H9 (cell line): ENCODE measurements around the gene JAKMIP1. TPM values are rescaled to one million over a fixed set of nuclear protein-coding genes. Genes with fewer than 3 reads are reported as not detected.

Experiments
- DNase-seq: peaks from one replicate; pipeline ENCODE4 v3.0.0-alpha.2; 2017
- H2AFZ ChIP-seq: one replicate; pipeline ENCODE4 v1.6.1; 2013; ENCODE audit warnings: mild to moderate bottlenecking, low read length, control low read depth, moderate library complexity
- H2AK5ac ChIP-seq: 2 replicates; pipeline ENCODE4 v1.6.1; 2013; ENCODE audit warnings: low read length, control low read depth, mixed read lengths; ENCODE audit not compliant: insufficient read length
- H2BK120ac ChIP-seq: one replicate; pipeline ENCODE4 v1.6.1; 2013; ENCODE audit warnings: low read depth, mild to moderate bottlenecking, low read length, control low read depth, inconsistent platforms; ENCODE audit not compliant: poor library complexity, severe bottlenecking
- H2BK12ac ChIP-seq: 2 replicates; pipeline ENCODE4 v1.6.1; 2013; ENCODE audit warnings: low read length, control low read depth, mixed read lengths, low read depth; ENCODE audit not compliant: insufficient read length
- H2BK15ac ChIP-seq: 2 replicates; pipeline ENCODE4 v1.6.1; 2013; ENCODE audit warnings: low read depth, low read length, control low read depth
- H2BK20ac ChIP-seq: one replicate; pipeline ENCODE4 v1.6.1; 2013; ENCODE audit warnings: low read depth, mild to moderate bottlenecking, low read length, control low read depth, inconsistent platforms; ENCODE audit not compliant: poor library complexity, severe bottlenecking
- H2BK5ac ChIP-seq: 2 replicates; pipeline ENCODE4 v1.6.1; 2013; ENCODE audit warnings: low read length, control low read depth, mixed read lengths; ENCODE audit not compliant: insufficient read length
- H3K14ac ChIP-seq: 2 replicates; pipeline ENCODE4 v1.6.1; 2013; ENCODE audit warnings: low read length, control low read depth; ENCODE audit not compliant: insufficient read depth
- H3K18ac ChIP-seq: 2 replicates; pipeline ENCODE4 v1.6.1; 2013; ENCODE audit warnings: low read depth, mild to moderate bottlenecking, mixed read lengths, low read length, control low read depth; ENCODE audit not compliant: insufficient read length
- H3K23ac ChIP-seq: 2 replicates; pipeline ENCODE4 v1.6.1; 2013; ENCODE audit warnings: low read length, control low read depth, mixed read lengths, low read depth; ENCODE audit not compliant: insufficient read length
- H3K23me2 ChIP-seq: 2 replicates; pipeline ENCODE4 v1.6.1; 2013; ENCODE audit warnings: low read depth, mild to moderate bottlenecking, mixed read lengths, low read length, control low read depth; ENCODE audit not compliant: insufficient read length, poor library complexity, severe bottlenecking
- H3K27ac ChIP-seq: 2 replicates; pipeline ENCODE4 v1.5.1; 2013; ENCODE audit warnings: low read length, control low read depth, mixed read lengths, low read depth; ENCODE audit not compliant: insufficient read length
- H3K27me3 ChIP-seq: 2 replicates; pipeline ENCODE4 v1.6.1; 2013; ENCODE audit warnings: low read length, control low read depth, inconsistent platforms; ENCODE audit not compliant: insufficient read depth
- H3K4ac ChIP-seq: 2 replicates; pipeline ENCODE4 v1.6.1; 2013; ENCODE audit warnings: low read depth, mild to moderate bottlenecking, control low read depth, inconsistent platforms, low read length, moderate library complexity
- H3K4me1 ChIP-seq: 2 replicates; pipeline ENCODE4 v1.6.1; 2013; ENCODE audit warnings: low read length, control low read depth, inconsistent platforms; ENCODE audit not compliant: insufficient read depth
- H3K4me2 ChIP-seq: 2 replicates; pipeline ENCODE4 v1.6.1; 2013; ENCODE audit warnings: low read length, control low read depth, mixed read lengths; ENCODE audit not compliant: insufficient read length, insufficient read depth
- H3K56ac ChIP-seq: 2 replicates; pipeline ENCODE4 v1.6.1; 2013; ENCODE audit warnings: low read depth, mild to moderate bottlenecking, mixed read lengths, low read length, control low read depth; ENCODE audit not compliant: insufficient read length
- H3K79me1 ChIP-seq: 2 replicates; pipeline ENCODE4 v1.6.1; 2013; ENCODE audit warnings: low read depth, mild to moderate bottlenecking, moderate library complexity, low read length, control low read depth, inconsistent platforms; ENCODE audit not compliant: insufficient read depth, poor library complexity, severe bottlenecking
- H3K79me2 ChIP-seq: 2 replicates; pipeline ENCODE4 v1.6.1; 2013; ENCODE audit warnings: low read length, control low read depth, inconsistent platforms; ENCODE audit not compliant: insufficient read depth
- H3K9ac ChIP-seq: 2 replicates; pipeline ENCODE4 v1.6.1; 2013; ENCODE audit warnings: low read length, control low read depth, mixed read lengths; ENCODE audit not compliant: insufficient read length; ENCODE audit errors: extremely low read depth
- H3K9me3 ChIP-seq: one replicate; pipeline ENCODE4 v1.6.1; 2013; ENCODE audit warnings: low read depth, low read length, inconsistent platforms; ENCODE audit not compliant: control insufficient read depth
- H3T11ph ChIP-seq: one replicate; pipeline ENCODE4 v1.6.1; 2013; ENCODE audit warnings: mild to moderate bottlenecking, low read length, control low read depth, inconsistent platforms
- H4K20me1 ChIP-seq: one replicate; pipeline ENCODE4 v1.6.1; 2013; ENCODE audit not compliant: control insufficient read depth, insufficient read length, insufficient read depth
- H4K5ac ChIP-seq: 2 replicates; pipeline ENCODE4 v1.6.1; 2013; ENCODE audit warnings: low read depth, mild to moderate bottlenecking, mixed read lengths, low read length, control low read depth; ENCODE audit not compliant: insufficient read length
- H4K8ac ChIP-seq: replicated peaks from 2 replicates; pipeline ENCODE4 v1.6.1; 2013; ENCODE audit warnings: low read length, control low read depth, mixed read lengths, low read depth; ENCODE audit not compliant: insufficient read length
- H4K91ac ChIP-seq: 2 replicates; pipeline ENCODE4 v1.6.1; 2013; ENCODE audit warnings: low read depth, mild to moderate bottlenecking, moderate library complexity, mixed read lengths, low read length, control low read depth; ENCODE audit not compliant: insufficient read length
- H3K27ac Mint-ChIP-seq, 3 experiments: 2 replicates in 2 of 3; 3 replicates in 1 of 3; pipeline ENCODE4 v1.8.0; 2020 to 2021; ENCODE audit warnings: mixed read lengths in 3 of 3, mild to moderate bottlenecking in 1 of 3, moderate library complexity in 1 of 3
- H3K27me3 Mint-ChIP-seq: 2 replicates; pipeline ENCODE4 v1.8.0; 2021; ENCODE audit warnings: low read depth, mild to moderate bottlenecking, moderate library complexity, mixed read lengths
- H3K36me3 Mint-ChIP-seq, 3 experiments: 2 replicates in 2 of 3; 3 replicates in 1 of 3; pipeline ENCODE4 v1.8.0; 2020 to 2021; ENCODE audit warnings: low read depth in 3 of 3, mixed read lengths in 3 of 3; ENCODE audit not compliant: insufficient read depth in 1 of 3
- H3K4me1 Mint-ChIP-seq, 2 experiments: 2 replicates each; pipeline ENCODE4 v1.8.0; 2020; ENCODE audit warnings: mixed read lengths in 2 of 2
- H3K4me3 Mint-ChIP-seq, 2 experiments: 2 replicates in 1 of 2; 3 replicates in 1 of 2; pipeline ENCODE4 v1.8.0; 2020 to 2021; ENCODE audit warnings: mild to moderate bottlenecking in 2 of 2, mixed read lengths in 2 of 2, moderate library complexity in 1 of 2
- H3K9me3 Mint-ChIP-seq, 2 experiments: 2 replicates in 1 of 2; 3 replicates in 1 of 2; pipeline ENCODE4 v1.8.0; 2020; ENCODE audit warnings: mild to moderate bottlenecking in 2 of 2, mixed read lengths in 2 of 2, moderate library complexity in 1 of 2
- CTCF ChIP-seq: fragments of 200-600 bp; sonication (generic); conservative IDR thresholded peaks from 3 replicates; pipeline ENCODE4 v1.8.0; 2021; ENCODE audit warnings: antibody characterized with exemption, mild to moderate bottlenecking
- WGBS: extraction: QIAGEN DNeasy Blood & Tissue Kit; methylation state at CpG from one replicate; pipeline ENCODE4 v1.1.7; 2013; ENCODE audit warnings: missing lambda C conversion rate, low lambda C conversion rate, mixed read lengths; ENCODE audit not compliant: insufficient read length; ENCODE audit errors: extremely low coverage; 5-methylcytosine and 5-hydroxymethylcytosine counted together
- total RNA-seq: library from RNA; stranded (reverse); gene quantifications from 2 replicates; pipeline ENCODE4 v1.2.1, GENCODE V29; 2021

JAKMIP1 gene
- total RNA-seq, 1 experiment from 2014 or later: 1.5 TPM

- Mint-ChIP-seq H3K9me3 (peaks cover 0 to 3% of the 10 kb centered on the region in 2 experiments; a peak in 2 of 5 replicates), H3K36me3 (no peaks in the 10 kb centered on the region), H3K27ac (peak overlapping the region in 1 of 3 experiments; percentile 76; a peak in 1 of 7 replicates), H3K4me1 (peaks cover 8 to 23% of the 10 kb centered on the region in 2 experiments; a peak in 3 of 4 replicates), H3K4me3 (peak overlapping the region; percentile 82 to 87), H3K27me3 (peaks cover 55% of the 10 kb centered on the region)
- H3K4ac ChIP-seq: no peak overlapping the region
- no peaks in the 10 kb centered on the region for H3K9me3 ChIP-seq
- no peak overlapping the region for H4K91ac ChIP-seq
- H3K27me3 ChIP-seq: peaks cover 3% of the 10 kb centered on the region; the same call in 1 of the 2 replicates
- H2AFZ ChIP-seq: no peak overlapping the region
- H4K20me1 ChIP-seq: no peaks in the 10 kb centered on the region
- no peak overlapping the region for H3K27ac ChIP-seq
- no peak overlapping the region for H3K9ac ChIP-seq
- H4K5ac ChIP-seq: no peak overlapping the region
- peak overlapping the region; percentile 76 for H3K4me2 ChIP-seq
- H3K18ac ChIP-seq: no peak overlapping the region
- no peak overlapping the region for H2AK5ac ChIP-seq
- no peak overlapping the region for H2BK20ac ChIP-seq
- H2BK12ac ChIP-seq: no peak overlapping the region
- no peak overlapping the region for H3K14ac ChIP-seq
- no peak overlapping the region for H3T11ph ChIP-seq
- H3K23me2 ChIP-seq: no peaks in the 10 kb centered on the region
- H2BK5ac ChIP-seq: no peak overlapping the region
- no peak overlapping the region for H2BK15ac ChIP-seq
- no peaks in the 10 kb centered on the region for H3K79me2 ChIP-seq
- WGBS: no CpG with 5 or more reads among the region's 16 CpGs
- no peak overlapping the region for H3K56ac ChIP-seq
- DNase-seq: peak; percentile 49
- no peak overlapping the region for H3K23ac ChIP-seq
- H3K4me1 ChIP-seq: no peaks in the 10 kb centered on the region
- no peak overlapping the region for H2BK120ac ChIP-seq
- no peaks in the 10 kb centered on the region for H3K79me1 ChIP-seq
- H4K8ac ChIP-seq: no peak overlapping the region
- no peak for TF ChIP-seq CTCF
Measured at GRCh38 chr4:6221301-6221850, 21.0 kb upstream of the JAKMIP1 start.
